Measurements from ENCODE around the gene HTR5A. TPM values are rescaled to one million over a fixed set of nuclear protein-coding genes. Genes with fewer than 3 reads are reported as not detected.

Gene HTR5A
- total and polyA plus RNA-seq, 2 donors (not counting 1 experiment from before 2014, with no cell fraction given), result not detected

- no peaks in the 10 kb centered on the region for H3K9me3 Mint-ChIP-seq (ENCODE audit: insufficient read depth)
- H3K27ac ChIP-seq (ENCODE audit: low read length in 2 of 2), result no peak overlapping the region
- intact Hi-C loops (cut with micrococcal nuclease), result no loop called here
- DNase-seq, result no peak
- peaks cover 0 to 8% (median 0%) of the 10 kb centered on the region in 3 donors for H3K9me3 ChIP-seq (ENCODE audit: control extremely low read depth in 1 of 3, control insufficient read depth in 2 of 3, insufficient read depth in 1 of 3, low read length in 2 of 3)
- ChIA-PET CTCF (no interaction called here), POLR2A (no interaction called here)
- no peaks in the 10 kb centered on the region for H3K79me2 ChIP-seq (ENCODE audit: control insufficient read depth, insufficient read depth, low read length)
- 79% methylated on average over 3 of the region's 3 CpGs for WGBS (ENCODE audit: insufficient coverage)
- no peaks in the 10 kb centered on the region for H3K4me1 Mint-ChIP-seq
- no peak overlapping the region for H3K27ac Mint-ChIP-seq
- no peak overlapping the region for H3K4me2 ChIP-seq (replicated peaks; ENCODE audit: low read depth, low read length, poor library complexity, severe bottlenecking)
- no peak overlapping the region for H3K4me3 ChIP-seq (ENCODE audit: control extremely low read depth in 1 of 5, extremely low read depth in 1 of 5, insufficient read depth in 1 of 5, low read depth in 2 of 5, low read length in 4 of 5)
- no peak overlapping the region for H3K9ac ChIP-seq (ENCODE audit: low read length)
- ATAC-seq (ENCODE audit: low read depth), result no peak
- H2AFZ ChIP-seq (ENCODE audit: insufficient read depth, low read depth, low read length, poor library complexity, severe bottlenecking), result no peak overlapping the region
- no peaks in the 10 kb centered on the region for H4K20me1 ChIP-seq (ENCODE audit: control insufficient read depth, insufficient read depth, low read length, poor library complexity, severe bottlenecking)
- peaks cover 0 to 3% (median 1%) of the 10 kb centered on the region in 4 experiments for H3K27me3 ChIP-seq (replicated peaks in 1 of 4; ENCODE audit: control extremely low read depth in 1 of 4, control insufficient read depth in 3 of 4, insufficient read depth in 4 of 4, low read length in 3 of 4)
- H3K4me3 Mint-ChIP-seq, result no peak overlapping the region
- peaks cover 15% of the 10 kb centered on the region for H3K27me3 Mint-ChIP-seq
- TF ChIP-seq EZH2 (IDR thresholded peaks at IDR 0.05; ENCODE audit: borderline replicate concordance, insufficient read depth, low read depth, low read length, poor library complexity, severe bottlenecking), result no peak
- TF ChIP-seq CTCF (IDR thresholded peaks at IDR 0.05), result no peak
- H3K4me1 ChIP-seq (ENCODE audit: control insufficient read depth in 2 of 2, insufficient read depth in 2 of 2, low read length in 2 of 2), result no peaks in the 10 kb centered on the region
- H3K36me3 ChIP-seq (replicated peaks in 1 of 2; ENCODE audit: control extremely low read depth in 1 of 2, control insufficient read depth in 1 of 2, extremely low read depth in 1 of 2, insufficient read depth in 2 of 2, low read length in 1 of 2), result no peaks in the 10 kb centered on the region
These were observed 27.2 kb downstream of the HTR5A start for GRCh38 chr7:155097338-155097737.

- Histone ChIP-seq H3K4me3 (ENCODE audit: control extremely low read depth in 1 of 5, extremely low read depth in 1 of 5, insufficient read depth in 1 of 5, low read depth in 2 of 5, low read length in 4 of 5) (no peak overlapping the region), H3K4me1 (ENCODE audit: control insufficient read depth in 2 of 2, insufficient read depth in 2 of 2, low read length in 2 of 2) (no peaks in the 10 kb centered on the region), H2AFZ (ENCODE audit: insufficient read depth, low read depth, low read length, poor library complexity, severe bottlenecking) (no peak overlapping the region), H3K4me2 (replicated peaks; ENCODE audit: low read depth, low read length, poor library complexity, severe bottlenecking) (no peak overlapping the region), H3K36me3 (replicated peaks in 1 of 2; ENCODE audit: control extremely low read depth in 1 of 2, control insufficient read depth in 1 of 2, extremely low read depth in 1 of 2, insufficient read depth in 2 of 2, low read length in 1 of 2) (no peaks in the 10 kb centered on the region), H3K27ac (ENCODE audit: low read length in 2 of 2) (no peak overlapping the region), H3K9ac (ENCODE audit: low read length) (no peak overlapping the region), H3K27me3 (replicated peaks in 1 of 4; ENCODE audit: control extremely low read depth in 1 of 4, control insufficient read depth in 3 of 4, insufficient read depth in 4 of 4, low read length in 3 of 4) (no peaks in the 10 kb centered on the region), H3K9me3 (ENCODE audit: control extremely low read depth in 1 of 3, control insufficient read depth in 2 of 3, insufficient read depth in 1 of 3, low read length in 2 of 3) (no peaks in the 10 kb centered on the region), H4K20me1 (ENCODE audit: control insufficient read depth, insufficient read depth, low read length, poor library complexity, severe bottlenecking) (no peaks in the 10 kb centered on the region), H3K79me2 (ENCODE audit: control insufficient read depth, insufficient read depth, low read length) (no peaks in the 10 kb centered on the region)
- no peak overlapping the region for H3K4me3 Mint-ChIP-seq
- TF ChIP-seq CTCF (IDR thresholded peaks at IDR 0.05), result no peak
- no peak for TF ChIP-seq EZH2 (IDR thresholded peaks at IDR 0.05; ENCODE audit: borderline replicate concordance, insufficient read depth, low read depth, low read length, poor library complexity, severe bottlenecking)
- no peaks in the 10 kb centered on the region for H3K9me3 Mint-ChIP-seq (ENCODE audit: insufficient read depth)
- no peak for DNase-seq
- CTCF ChIA-PET, result no interaction called here
- H3K27me3 Mint-ChIP-seq, result peaks cover 16% of the 10 kb centered on the region
- no peaks in the 10 kb centered on the region for H3K4me1 Mint-ChIP-seq
- no peak overlapping the region for H3K27ac Mint-ChIP-seq
- no peak for ATAC-seq (ENCODE audit: low read depth)
- 61% methylated on average over 3 of the region's 4 CpGs for WGBS (ENCODE audit: insufficient coverage)
- intact Hi-C loops (cut with micrococcal nuclease), result no loop called here
- POLR2A ChIA-PET, result no interaction called here
These were observed 33.7 kb downstream of the HTR5A start for GRCh38 chr7:155103839-155104238.
